Mucosa of rectum (tissue), 2 donors: ENCODE data around the gene LRRC70.

Experiments
- H3K27ac ChIP-seq, 2 donors: one replicate each; pipeline ENCODE4 v1.7.0; 2013; ENCODE audit warnings: inconsistent platforms in 2 of 2, low read depth in 2 of 2, low read length in 2 of 2
- H3K27me3 ChIP-seq, 2 donors: one replicate each; pipeline ENCODE4 v1.7.0; 2013; ENCODE audit warnings: low read length in 2 of 2; ENCODE audit not compliant: control insufficient read depth in 2 of 2, insufficient read depth in 2 of 2
- H3K36me3 ChIP-seq, 2 donors: one replicate each; pipeline ENCODE4 v1.7.0; 2013; ENCODE audit warnings: low read length in 2 of 2; ENCODE audit not compliant: control insufficient read depth in 2 of 2, insufficient read depth in 2 of 2
- H3K4me1 ChIP-seq, 2 donors: one replicate each; pipeline ENCODE4 v1.7.0; 2013; ENCODE audit warnings: low read length in 2 of 2, mild to moderate bottlenecking in 1 of 2; ENCODE audit not compliant: control insufficient read depth in 2 of 2, insufficient read depth in 2 of 2
- H3K4me3 ChIP-seq, 2 donors: one replicate each; pipeline ENCODE4 v1.7.0; 2013; ENCODE audit warnings: low read length in 2 of 2
- H3K9ac ChIP-seq, 2 donors: one replicate each; pipeline ENCODE4 v1.7.0; 2013; ENCODE audit warnings: low read length in 2 of 2, low read depth in 1 of 2, mild to moderate bottlenecking in 1 of 2
- H3K9me3 ChIP-seq, 2 donors: one replicate each; pipeline ENCODE4 v1.7.0; 2013; ENCODE audit warnings: low read length in 2 of 2; ENCODE audit not compliant: control insufficient read depth in 2 of 2
- donor health status: healthy.
- donor health status: Normal muscosa, but diverticular disease.

LRRC70 gene

GRCh38 chr5:62600560-62601252 is 22.1 kb downstream of the LRRC70 start:
- Histone ChIP-seq H3K9me3 (no peaks in the 10 kb centered on the region), H3K36me3 (peaks cover 0 to 3% of the 10 kb centered on the region in 2 donors), H3K4me1 (no peaks in the 10 kb centered on the region), H3K9ac (no peak overlapping the region), H3K4me3 (no peak overlapping the region), H3K27me3 (no peaks in the 10 kb centered on the region), H3K27ac (no peak overlapping the region)

GRCh38 chr5:62603934-62604333 is 25.3 kb downstream of the LRRC70 start:
- Histone ChIP-seq H3K9me3 (no peaks in the 10 kb centered on the region), H3K27me3 (no peaks in the 10 kb centered on the region), H3K4me3 (no peak overlapping the region), H3K4me1 (no peaks in the 10 kb centered on the region), H3K27ac (no peak overlapping the region), H3K9ac (no peak overlapping the region), H3K36me3 (peaks cover 0 to 3% of the 10 kb centered on the region in 2 donors)

GRCh38 chr5:62605638-62606037 is 27.0 kb downstream of the LRRC70 start:
- no peaks in the 10 kb centered on the region for H3K9me3 ChIP-seq
- H3K27me3 ChIP-seq: no peaks in the 10 kb centered on the region
- H3K4me3 ChIP-seq: no peak overlapping the region
- H3K4me1 ChIP-seq: no peaks in the 10 kb centered on the region
- H3K9ac ChIP-seq: no peak overlapping the region
- no peak overlapping the region for H3K27ac ChIP-seq
- H3K36me3 ChIP-seq: peaks cover 5 to 7% of the 10 kb centered on the region in 2 donors

GRCh38 chr5:62606878-62607277 is 28.3 kb downstream of the LRRC70 start:
- Histone ChIP-seq H3K9ac (no peak overlapping the region), H3K36me3 (peaks cover 5 to 7% of the 10 kb centered on the region in 2 donors), H3K27ac (no peak overlapping the region), H3K4me3 (no peak overlapping the region), H3K4me1 (no peaks in the 10 kb centered on the region), H3K27me3 (no peaks in the 10 kb centered on the region), H3K9me3 (no peaks in the 10 kb centered on the region)

GRCh38 chr5:62607615-62608014 is 29.0 kb downstream of the LRRC70 start:
- Histone ChIP-seq H3K4me3 (no peak overlapping the region), H3K4me1 (no peaks in the 10 kb centered on the region), H3K36me3 (peaks cover 5 to 7% of the 10 kb centered on the region in 2 donors), H3K9me3 (no peaks in the 10 kb centered on the region), H3K27me3 (no peaks in the 10 kb centered on the region), H3K27ac (no peak overlapping the region), H3K9ac (no peak overlapping the region)

GRCh38 chr5:62608529-62609511 is 30.2 kb downstream of the LRRC70 start:
- no peak overlapping the region for H3K9ac ChIP-seq
- no peak overlapping the region for H3K27ac ChIP-seq
- H3K4me3 ChIP-seq: no peak overlapping the region
- peaks cover 5% of the 10 kb centered on the region in 2 donors for H3K36me3 ChIP-seq
- no peaks in the 10 kb centered on the region for H3K27me3 ChIP-seq
- H3K9me3 ChIP-seq: no peaks in the 10 kb centered on the region
- no peaks in the 10 kb centered on the region for H3K4me1 ChIP-seq

- H3K4me1 ChIP-seq: no peaks in the 10 kb centered on the region
- no peak overlapping the region for H3K27ac ChIP-seq
- no peaks in the 10 kb centered on the region for H3K27me3 ChIP-seq
- H3K4me3 ChIP-seq: no peak overlapping the region
- no peaks in the 10 kb centered on the region for H3K9me3 ChIP-seq
- no peak overlapping the region for H3K9ac ChIP-seq
- H3K36me3 ChIP-seq: peaks cover 4% of the 10 kb centered on the region in 2 donors
These were observed 35.7 kb downstream of the LRRC70 start for GRCh38 chr5:62614355-62614754.

GRCh38 chr5:62616615-62617277 is 38.1 kb downstream of the LRRC70 start:
- Histone ChIP-seq H3K9me3 (no peaks in the 10 kb centered on the region), H3K4me1 (no peaks in the 10 kb centered on the region), H3K4me3 (no peak overlapping the region), H3K9ac (no peak overlapping the region), H3K27me3 (no peaks in the 10 kb centered on the region), H3K36me3 (no peaks in the 10 kb centered on the region), H3K27ac (no peak overlapping the region)

GRCh38 chr5:62617943-62618342 is 39.3 kb downstream of the LRRC70 start:
- Histone ChIP-seq H3K27ac (no peak overlapping the region), H3K9ac (no peak overlapping the region), H3K27me3 (no peaks in the 10 kb centered on the region), H3K4me3 (no peak overlapping the region), H3K4me1 (no peaks in the 10 kb centered on the region), H3K9me3 (no peaks in the 10 kb centered on the region), H3K36me3 (no peaks in the 10 kb centered on the region)

GRCh38 chr5:62620761-62621160 is 42.1 kb downstream of the LRRC70 start:
- Histone ChIP-seq H3K27ac (no peak overlapping the region), H3K9me3 (no peaks in the 10 kb centered on the region), H3K4me3 (no peak overlapping the region), H3K27me3 (no peaks in the 10 kb centered on the region), H3K9ac (no peak overlapping the region), H3K4me1 (no peaks in the 10 kb centered on the region), H3K36me3 (no peaks in the 10 kb centered on the region)
